CD4-positive, alpha-beta T cell treated with Interleukin-6 at 100 ng/mL for 8 hours (primary cell): ENCODE measurements around the gene HIVEP3.

Experiments used
- DNase-seq: peaks from one replicate; pipeline ENCODE4 v3.0.0-alpha.2; 2020; ENCODE audit warnings: mixed read lengths, low spot score

Gene HIVEP3

GRCh38 chr1:41461790-41462679, 456.7 kb downstream of the HIVEP3 start:
- no peak for DNase-seq

DNA sequence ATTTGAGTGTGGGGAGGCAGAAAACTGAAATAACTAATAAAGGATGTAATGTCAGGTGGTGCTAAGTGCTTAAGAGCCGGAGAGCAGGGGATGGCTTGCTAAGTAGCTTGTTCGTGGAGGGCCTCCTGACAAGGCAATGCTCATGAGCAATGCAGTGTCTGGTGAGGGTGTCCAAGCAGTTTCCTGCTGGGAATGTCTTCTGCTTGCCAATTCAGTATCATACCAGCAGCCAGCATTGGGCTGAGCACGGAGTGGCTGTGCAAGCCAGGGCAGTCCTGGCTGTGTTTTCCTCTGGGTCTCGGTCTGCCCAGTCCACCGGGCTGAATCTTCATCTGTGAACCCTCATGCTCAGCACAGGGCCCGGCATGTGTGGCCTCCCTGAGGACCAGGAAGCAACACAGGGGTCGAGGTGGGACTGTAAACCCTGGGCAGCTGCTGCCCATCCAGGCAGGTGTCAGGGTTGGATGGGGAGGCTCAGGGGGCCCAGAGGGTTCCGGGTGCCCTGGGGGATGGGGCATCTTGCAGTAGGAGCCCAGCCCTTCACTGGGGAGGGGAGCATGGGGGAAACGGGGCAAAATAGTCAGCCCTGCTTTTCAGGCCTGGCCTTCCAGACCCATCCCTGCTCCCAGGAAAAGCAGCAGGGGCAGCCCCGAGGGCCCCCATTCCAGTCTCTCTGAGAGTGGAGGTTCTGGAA, 461.7 kb downstream of the HIVEP3 start:
- no peak for DNase-seq
